IMR-90 (cell line): ENCODE data around the gene LUZP1. TPM values are rescaled to one million over a fixed set of nuclear protein-coding genes. Genes with fewer than 3 reads are reported as not detected.

Experiments
- ATAC-seq: fragments of 200-7000 bp; cut with Tn5 transposase; 2 replicates; pipeline ENCODE4 v1.9.1; 2020; ENCODE audit warnings: low read depth, mild to moderate bottlenecking, moderate library complexity
- BruUV-seq: library from RNA; stranded (reverse); fragments of 400-500 nt; replicated peaks from 2 replicates; lab custom pipeline; 2021; lab: Mats Ljungman, UMichigan
- CTCF ChIA-PET: fragments of 300-600 bp; formaldehyde crosslinking; extraction: SDS; loops from one replicate; lab custom pipeline; 2021; ENCODE audit warnings: antibody characterized with exemption; lab: Yijun Ruan, JAX
- POLR2A ChIA-PET: fragments of 300-600 bp; sonication (Branson Sonifier 250); formaldehyde crosslinking; loops from one replicate; lab custom pipeline; 2022; ENCODE audit warnings: antibody characterized with exemption; ENCODE audit not compliant: unreplicated experiment; lab: Charles Lee
- DNase-seq: peaks from one replicate; pipeline ENCODE4 v3.0.0; 2013
- H2AFZ ChIP-seq: replicated peaks from 2 replicates; pipeline ENCODE3; 2013; ENCODE audit warnings: low read length, mild to moderate bottlenecking; ENCODE audit not compliant: poor library complexity
- H2AK5ac ChIP-seq: 2 replicates; pipeline ENCODE4 v1.6.1; 2013; ENCODE audit warnings: low read depth, low read length, inconsistent platforms
- H2AK9ac ChIP-seq: replicated peaks from 2 replicates; pipeline ENCODE3; 2013; ENCODE audit warnings: mild to moderate bottlenecking, low read depth, low read length, moderate library complexity; ENCODE audit not compliant: poor library complexity
- H2BK120ac ChIP-seq: 2 replicates; pipeline ENCODE4 v1.6.1; 2013; ENCODE audit warnings: low read depth, low read length, inconsistent platforms
- H2BK15ac ChIP-seq: 3 replicates; pipeline ENCODE4 v1.6.1; 2013; ENCODE audit warnings: low read depth, low read length, inconsistent platforms
- H2BK20ac ChIP-seq: 2 replicates; pipeline ENCODE4 v1.6.1; 2013; ENCODE audit warnings: low read depth, mild to moderate bottlenecking, inconsistent platforms, low read length, moderate library complexity
- H2BK5ac ChIP-seq: 2 replicates; pipeline ENCODE4 v1.6.1; 2013; ENCODE audit warnings: mild to moderate bottlenecking, low read depth, low read length, inconsistent platforms; ENCODE audit not compliant: poor library complexity, severe bottlenecking
- H3K14ac ChIP-seq: replicated peaks from 2 replicates; pipeline ENCODE4 v1.6.1; 2013; ENCODE audit warnings: low read depth, low read length, inconsistent platforms
- H3K18ac ChIP-seq: 2 replicates; pipeline ENCODE4 v1.6.1; 2013; ENCODE audit warnings: low read depth, low read length, control low read depth
- H3K23ac ChIP-seq: 2 replicates; pipeline ENCODE4 v1.6.1; 2013; ENCODE audit warnings: low read depth, low read length, inconsistent platforms
- H3K27ac ChIP-seq: 2 replicates; pipeline ENCODE4 v1.5.1; 2013; ENCODE audit warnings: mild to moderate bottlenecking, control low read depth, low read length; ENCODE audit not compliant: insufficient read depth
- H3K27me3 ChIP-seq: 2 replicates; pipeline ENCODE4 v1.6.1; 2013; ENCODE audit warnings: low read length; ENCODE audit not compliant: control insufficient read depth, insufficient read depth
- H3K36me3 ChIP-seq: 2 replicates; pipeline ENCODE4 v1.6.1; 2013; ENCODE audit warnings: low read length, mixed read lengths; ENCODE audit not compliant: control insufficient read depth, insufficient read depth
- H3K4ac ChIP-seq: 2 replicates; pipeline ENCODE4 v1.6.1; 2013; ENCODE audit warnings: low read depth, low read length, inconsistent platforms
- H3K4me1 ChIP-seq: 2 replicates; pipeline ENCODE4 v1.6.1; 2013; ENCODE audit warnings: low read length, mixed read lengths; ENCODE audit not compliant: control insufficient read depth, insufficient read depth
- H3K4me2 ChIP-seq: 2 replicates; pipeline ENCODE4 v1.6.1; 2013; ENCODE audit warnings: low read depth, mild to moderate bottlenecking, control low read depth, low read length, moderate library complexity
- H3K4me3 ChIP-seq: 2 replicates; pipeline ENCODE4 v1.5.1; 2013; ENCODE audit warnings: low read depth, mild to moderate bottlenecking, control low read depth, low read length, moderate library complexity; ENCODE audit not compliant: insufficient read depth
- H3K56ac ChIP-seq: 2 replicates; pipeline ENCODE4 v1.6.1; 2013; ENCODE audit warnings: low read length, inconsistent platforms; ENCODE audit not compliant: insufficient read depth; ENCODE audit errors: extremely low read depth
- H3K79me1 ChIP-seq, 2 experiments: 2 replicates each; pipeline ENCODE4 v1.6.1; 2013; ENCODE audit warnings: low read length in 2 of 2, inconsistent platforms in 1 of 2, low read depth in 1 of 2
- H3K9ac ChIP-seq: 2 replicates; pipeline ENCODE4 v1.6.1; 2013; ENCODE audit warnings: low read depth, low read length, control low read depth
- H3K9me1 ChIP-seq: 2 replicates; pipeline ENCODE4 v1.6.1; 2013; ENCODE audit warnings: low read length, inconsistent platforms; ENCODE audit not compliant: insufficient read depth
- H3K9me3 ChIP-seq: 2 replicates; pipeline ENCODE4 v1.6.1; 2013; ENCODE audit warnings: low read length; ENCODE audit not compliant: control insufficient read depth, insufficient read depth
- H4K20me1 ChIP-seq: 2 replicates; pipeline ENCODE4 v1.6.1; 2013; ENCODE audit warnings: low read length, inconsistent platforms; ENCODE audit not compliant: insufficient read depth
- H4K5ac ChIP-seq: 2 replicates; pipeline ENCODE4 v1.6.1; 2013; ENCODE audit warnings: mild to moderate bottlenecking, low read depth, low read length, control low read depth
- H4K8ac ChIP-seq, 2 experiments: 2 replicates each; pipeline ENCODE4 v1.6.1; 2013; ENCODE audit warnings: low read depth in 2 of 2, low read length in 2 of 2, control low read depth in 1 of 2, inconsistent platforms in 1 of 2
- H4K91ac ChIP-seq: 2 replicates; pipeline ENCODE4 v1.6.1; 2013; ENCODE audit warnings: low read depth, low read length, inconsistent platforms; ENCODE audit not compliant: insufficient read depth
- CEBPB ChIP-seq: IDR thresholded peaks from 2 replicates; pipeline ENCODE4 v1.6.1; 2012; ENCODE audit warnings: low read depth, low read length, improper control_type of control experiment
- CHD1 ChIP-seq: IDR thresholded peaks from 2 replicates; pipeline ENCODE4 v1.6.1; 2012; ENCODE audit warnings: low read depth, low read length, improper control_type of control experiment
- CTCF ChIP-seq: conservative IDR thresholded peaks from 2 replicates; pipeline ENCODE4 v1.5.1; 2012; ENCODE audit warnings: mild to moderate bottlenecking, low read depth, low read length, improper control_type of control experiment
- ELK1 ChIP-seq: fragments of 150-350 bp; IDR thresholded peaks from 2 replicates; pipeline ENCODE4 v1.6.1; 2016; ENCODE audit warnings: low read depth, mild to moderate bottlenecking, low read length, moderate library complexity, borderline replicate concordance
- FOS ChIP-seq: fragments of 150-350 bp; IDR thresholded peaks from 2 replicates; pipeline ENCODE4 v1.6.1; 2016; ENCODE audit warnings: low read depth, low read length
- MAFK ChIP-seq: IDR thresholded peaks from 2 replicates; pipeline ENCODE4 v1.6.1; 2012; ENCODE audit warnings: low read depth, low read length, improper control_type of control experiment
- MAZ ChIP-seq: IDR thresholded peaks from 2 replicates; pipeline ENCODE4 v1.6.1; 2012; ENCODE audit warnings: low read depth, mild to moderate bottlenecking, low read length, improper control_type of control experiment, moderate library complexity, borderline replicate concordance
- MXI1 ChIP-seq: IDR thresholded peaks from 2 replicates; pipeline ENCODE4 v1.6.1; 2012; ENCODE audit warnings: low read depth, mild to moderate bottlenecking, low read length, moderate library complexity, borderline replicate concordance
- POLR2A ChIP-seq: IDR thresholded peaks from 2 replicates; pipeline ENCODE4 v1.6.1; 2012; ENCODE audit warnings: mild to moderate bottlenecking, low read depth, low read length
- RCOR1 ChIP-seq: IDR thresholded peaks from 2 replicates; pipeline ENCODE4 v1.6.1; 2012; ENCODE audit warnings: mild to moderate bottlenecking, low read length, improper control_type of control experiment; ENCODE audit not compliant: insufficient replicate concordance
- USF2 ChIP-seq: fragments of 150-350 bp; IDR thresholded peaks from 2 replicates; pipeline ENCODE4 v1.6.1; 2017; ENCODE audit warnings: mild to moderate bottlenecking, antibody characterized with exemption, low read length, low read depth
- WGBS, 2 experiments: methylation state at CpG; one replicate each; pipeline versions ENCODE4 v1.1.5 to v1.1.7; 2013; ENCODE audit warnings: missing lambda C conversion rate in 2 of 2; ENCODE audit not compliant: insufficient read length in 1 of 2; ENCODE audit errors: extremely low coverage in 2 of 2; 5-methylcytosine and 5-hydroxymethylcytosine counted together
- dilution Hi-C: fragments of 300-500 bp; cut with HindIII; formaldehyde crosslinking; loops from one replicate; pipeline ENCODE4 v1.14.3; 2018; ENCODE audit warnings: low sequenced_read_pairs; ENCODE audit not compliant: unreplicated experiment
- in situ Hi-C: fragments of 300-500 bp; cut with MboI; formaldehyde crosslinking; loops from 3 replicates; pipeline ENCODE4 v1.14.3; 2019; ENCODE audit warnings: low sequenced_read_pairs, inconsistent platforms, mixed read lengths
- intact Hi-C: fragments of 100-400 bp; cut with micrococcal nuclease; formaldehyde crosslinking; loops from 2 replicates; pipeline ENCODE4 v1.10.0; 2022
- polyA plus RNA-seq, 3 experiments: library from polyadenylated mRNA; depleted of rRNA; stranded (reverse); fragments of >200 nt; gene quantifications; 2 replicates each; pipeline ENCODE4 v1.2.3, GENCODE V29; 2012; ENCODE audit warnings: low replicate concordance in 1 of 3
- total RNA-seq: library from RNA; depleted of rRNA; stranded (reverse); fragments of >200 nt; gene quantifications from 2 replicates; pipeline ENCODE4 v1.2.3, GENCODE V29; 2012

The LUZP1 gene
- total and polyA plus RNA-seq, 2 of the 4 experiments (the other 2 are of a cell fraction): 13.1 to 31.7 TPM

GRCh38 chr1:23124259-23125026 is 44.2 kb downstream of the LUZP1 start:
- H3K4ac ChIP-seq: no peak overlapping the region
- no peak overlapping the region for H2AK9ac ChIP-seq
- no peak overlapping the region; the same call in 1 of the 2 replicates for H2AK5ac ChIP-seq
- H2BK15ac ChIP-seq: no peak overlapping the region
- H3K4me2 ChIP-seq: no peak overlapping the region
- in situ Hi-C loops: no loop called here
- no peak overlapping the region for H2AFZ ChIP-seq
- no CpG with 5 or more reads among the region's 4 CpGs for WGBS, 2 experiments
- H3K27me3 ChIP-seq: no peaks in the 10 kb centered on the region
- no TSS peak for BruUV-seq
- no peak overlapping the region for H3K18ac ChIP-seq
- peaks cover 25% of the 10 kb centered on the region for H3K9me1 ChIP-seq
- H3K9ac ChIP-seq: no peak overlapping the region
- H3K23ac ChIP-seq: no peak overlapping the region
- no peak overlapping the region for H3K4me3 ChIP-seq
- dilution Hi-C loops: no loop called here
- no peak overlapping the region for H2BK120ac ChIP-seq
- no peak overlapping the region for H4K8ac ChIP-seq
- ChIA-PET CTCF (no interaction called here), POLR2A (no interaction called here)
- no peak overlapping the region for H3K56ac ChIP-seq
- no peak for DNase-seq
- no peak for ATAC-seq
- peaks cover 79% of the 10 kb centered on the region for H4K20me1 ChIP-seq
- peaks cover 13 to 77% of the 10 kb centered on the region in 2 experiments; a peak in 3 of 4 replicates for H3K79me1 ChIP-seq
- no peak overlapping the region for H3K27ac ChIP-seq
- no peak overlapping the region for H2BK5ac ChIP-seq
- H3K36me3 ChIP-seq: no peaks in the 10 kb centered on the region
- H4K5ac ChIP-seq: no peak overlapping the region
- intact Hi-C loops: loop anchor here (1.0 kb wide), 1 partner anchor 23 kb away; no protein-coding TSS in a partner anchor
- H3K14ac ChIP-seq: no peak overlapping the region
- H3K4me1 ChIP-seq: peaks cover 19% of the 10 kb centered on the region
- no peaks in the 10 kb centered on the region for H3K9me3 ChIP-seq
- no peak overlapping the region for H4K91ac ChIP-seq
- TF ChIP-seq POLR2A (no peak), CEBPB (no peak), USF2 (no peak), ELK1 (no peak), MAZ (no peak), FOS (no peak), RCOR1 (no peak), MAFK (no peak), CHD1 (no peak), MXI1 (no peak), CTCF (no peak)
- no peak overlapping the region for H2BK20ac ChIP-seq
